ENCODE results near the gene SERTM2.
A peak's percentile ranks its signal among the peaks of the same experiment; 100 is the strongest.

The SERTM2 gene

GRCh38 chrX:111560801-111561200, 49.4 kb downstream of the SERTM2 start:
- DNase-seq (ENCODE audit: low read depth) = no peak

DNA sequence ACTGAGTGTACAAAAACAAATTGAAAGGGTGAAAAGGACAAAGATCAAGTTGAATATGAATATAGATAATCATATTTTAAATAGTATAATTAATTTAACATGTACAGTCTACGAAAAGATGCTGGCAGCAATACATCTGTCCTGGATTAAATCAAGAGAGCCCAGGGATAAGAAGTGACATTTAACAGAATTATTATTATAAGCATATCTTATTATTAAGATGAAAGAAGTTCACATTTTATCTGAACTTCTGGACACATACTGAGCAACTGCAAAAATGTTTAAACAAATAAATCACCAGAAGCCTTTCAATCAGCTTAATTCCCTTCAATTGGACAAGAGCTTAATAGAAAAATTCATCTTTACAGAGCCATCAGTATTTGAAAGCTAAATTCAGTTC, 50.4 kb downstream of the SERTM2 start:
- no peak for DNase-seq (ENCODE audit: low read depth)

DNA sequence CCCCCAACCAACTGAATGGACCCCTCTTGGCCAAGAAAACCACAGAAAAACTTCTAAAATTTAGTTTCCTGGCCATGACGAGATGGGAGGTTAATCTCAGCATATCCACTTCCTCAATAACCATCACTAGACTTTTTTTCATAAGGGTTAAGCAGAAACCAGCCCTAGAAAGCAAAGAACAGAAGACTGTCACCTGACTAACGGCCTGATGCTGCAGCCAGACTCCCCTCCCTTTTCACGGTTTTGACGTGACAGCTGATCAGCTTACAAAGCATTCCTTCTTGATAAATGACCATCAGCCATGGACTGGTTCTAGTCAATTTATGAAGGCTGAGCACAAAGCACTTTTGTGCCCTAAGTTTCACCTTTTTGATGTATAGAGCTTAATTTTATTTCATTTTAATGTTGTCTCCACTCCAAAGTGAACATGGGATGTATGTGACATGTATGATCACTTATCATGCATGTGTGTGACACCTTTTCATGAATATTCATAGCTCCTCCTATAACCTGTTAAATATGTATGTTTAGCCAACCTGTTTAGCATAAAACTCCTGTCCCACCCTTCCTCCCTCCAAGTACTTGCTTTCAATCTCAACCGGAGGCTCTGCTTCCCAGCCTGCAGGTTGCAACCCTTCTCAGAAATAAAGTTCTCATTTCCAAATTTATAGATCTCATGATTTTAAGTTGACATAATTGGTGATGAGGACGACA, 56.3 kb downstream of the SERTM2 start:
- DNase-seq (ENCODE audit: low read depth) = no peak

- DNase-seq (ENCODE audit: low read depth) = peak; percentile 18
Observed at GRCh38 chrX:111568354-111568753, 56.9 kb downstream of the SERTM2 start.

- no peak for DNase-seq (ENCODE audit: low read depth)
Observed at GRCh38 chrX:111568817-111569216, 57.4 kb downstream of the SERTM2 start.
